Hepatocyte (in vitro differentiated cells): Measurements from ENCODE around the gene CDK14. TPM values are rescaled to one million over a fixed set of nuclear protein-coding genes. Genes with fewer than 3 reads are reported as not detected.

Source experiments
- DNase-seq: peaks from one replicate; pipeline ENCODE4 v3.0.0-alpha.2; 2016; ENCODE audit warnings: low spot score
- H2AFZ ChIP-seq: fragments of 200-600 bp; sonication (generic); 2 replicates; pipeline ENCODE4 v1.6.0; 2016; ENCODE audit warnings: antibody characterized with exemption, mild to moderate bottlenecking
- H3K27ac ChIP-seq: fragments of 200-600 bp; sonication (generic); 2 replicates; pipeline ENCODE4 v1.5.1; 2016; ENCODE audit warnings: mild to moderate bottlenecking
- H3K27me3 ChIP-seq: fragments of 200-600 bp; sonication (generic); 2 replicates; pipeline ENCODE4 v1.6.1; 2016
- H3K36me3 ChIP-seq: fragments of 200-600 bp; sonication (generic); replicated peaks from 2 replicates; pipeline ENCODE4 v1.5.1; 2016; ENCODE audit warnings: low read depth; ENCODE audit not compliant: insufficient read depth
- H3K4me1 ChIP-seq: fragments of 200-600 bp; sonication (generic); 2 replicates; pipeline ENCODE4 v1.5.1; 2016; ENCODE audit warnings: mild to moderate bottlenecking, moderate library complexity; ENCODE audit not compliant: insufficient read depth
- H3K4me2 ChIP-seq: fragments of 200-600 bp; sonication (generic); 2 replicates; pipeline ENCODE4 v1.6.0; 2016
- H3K4me3 ChIP-seq: fragments of 200-600 bp; sonication (generic); 2 replicates; pipeline ENCODE4 v1.5.1; 2016; ENCODE audit warnings: mild to moderate bottlenecking
- H3K79me2 ChIP-seq: fragments of 200-600 bp; sonication (generic); 2 replicates; pipeline ENCODE4 v1.6.0; 2017; ENCODE audit warnings: mild to moderate bottlenecking
- H3K9me2 ChIP-seq: fragments of 200-600 bp; sonication (generic); replicated peaks from 2 replicates; pipeline ENCODE4 v1.6.0; 2017; ENCODE audit warnings: mild to moderate bottlenecking; ENCODE audit not compliant: insufficient read depth
- H3K9me3 ChIP-seq: fragments of 200-600 bp; sonication (generic); 2 replicates; pipeline ENCODE4 v1.5.1; 2016; ENCODE audit warnings: low read depth, mild to moderate bottlenecking
- H4K20me1 ChIP-seq: fragments of 200-600 bp; sonication (generic); 2 replicates; pipeline ENCODE4 v1.6.0; 2016; ENCODE audit warnings: mild to moderate bottlenecking; ENCODE audit not compliant: insufficient read depth, poor library complexity, severe bottlenecking
- CTCF ChIP-seq: fragments of 200-600 bp; sonication (generic); IDR thresholded peaks from 2 replicates; pipeline ENCODE4 v1.5.1; 2016; ENCODE audit warnings: antibody characterized with exemption, mild to moderate bottlenecking; ENCODE audit not compliant: poor library complexity
- EZH2 ChIP-seq: fragments of 200-600 bp; sonication (generic); IDR thresholded peaks from 2 replicates; pipeline ENCODE4 v1.6.1; 2016; ENCODE audit warnings: antibody characterized with exemption, mild to moderate bottlenecking, borderline replicate concordance
- EZH2phosphoT487 ChIP-seq: fragments of 200-600 bp; sonication (generic); IDR thresholded peaks from one replicate; pipeline ENCODE4 v1.6.1; 2018; ENCODE audit warnings: antibody characterized with exemption, mild to moderate bottlenecking, low read depth, moderate library complexity; ENCODE audit not compliant: unreplicated experiment, severe bottlenecking
- WGBS: methylation state at CpG from one replicate; pipeline ENCODE4 v1.1.6; 2016; ENCODE audit warnings: low lambda C conversion rate; ENCODE audit errors: missing lambda C conversion rate; 5-methylcytosine and 5-hydroxymethylcytosine counted together
- polyA plus RNA-seq: library from polyadenylated mRNA; unstranded; fragments of >200 nt; fragmentation: Nextera tagmentation; extraction: Ambion mirVana; gene quantifications from 2 replicates; pipeline ENCODE4 v1.2.1, GENCODE V29; 2016
- total RNA-seq: library from RNA; depleted of rRNA; stranded (reverse); fragments of >200 nt; gene quantifications from 2 replicates; pipeline ENCODE4 v1.2.3, GENCODE V29; 2014

Gene CDK14
- total and polyA plus RNA-seq, 2 experiments from 2014 or later: 8.6 to 23.5 TPM

- no peak for DNase-seq
- H3K4me2 ChIP-seq: no peak overlapping the region
- no peaks in the 10 kb centered on the region for H3K36me3 ChIP-seq
Observed at GRCh38 chr7:91112902-91113341, 516.8 kb downstream of the CDK14 start.

GRCh38 chr7:91114232-91114631 is 518.1 kb downstream of the CDK14 start:
- Histone ChIP-seq H3K4me1 (no peaks in the 10 kb centered on the region), H3K9me2 (no peaks in the 10 kb centered on the region), H3K4me3 (no peak overlapping the region), H2AFZ (no peak overlapping the region), H3K27me3 (no peaks in the 10 kb centered on the region), H3K36me3 (no peaks in the 10 kb centered on the region), H3K4me2 (no peak overlapping the region), H4K20me1 (no peaks in the 10 kb centered on the region), H3K27ac (no peak overlapping the region), H3K9me3 (no peaks in the 10 kb centered on the region), H3K79me2 (no peaks in the 10 kb centered on the region)
- TF ChIP-seq CTCF: no peak
- no peak for TF ChIP-seq EZH2
- TF ChIP-seq EZH2phosphoT487: no peak
- 89% methylated on average over 6 of the region's 6 CpGs for WGBS
- no peak for DNase-seq

More at GRCh38 chr7:91112902-91113341, 516.8 kb downstream of the CDK14 start:
- Histone ChIP-seq H3K27me3 (no peaks in the 10 kb centered on the region), H3K9me2 (no peaks in the 10 kb centered on the region), H2AFZ (no peak overlapping the region), H3K79me2 (no peaks in the 10 kb centered on the region), H3K4me3 (no peak overlapping the region), H3K4me1 (no peaks in the 10 kb centered on the region), H3K9me3 (no peaks in the 10 kb centered on the region), H3K27ac (no peak overlapping the region), H4K20me1 (no peaks in the 10 kb centered on the region)
- WGBS: 80% methylated on average over 2 of the region's 2 CpGs
- no peak for TF ChIP-seq EZH2
- no peak for TF ChIP-seq CTCF
- TF ChIP-seq EZH2phosphoT487: no peak

GRCh38 chr7:91126762-91127161 is 530.6 kb downstream of the CDK14 start:
- Histone ChIP-seq H2AFZ (no peak overlapping the region), H3K9me2 (no peaks in the 10 kb centered on the region), H3K4me1 (no peaks in the 10 kb centered on the region), H3K4me2 (no peak overlapping the region), H3K27me3 (no peaks in the 10 kb centered on the region), H3K9me3 (no peaks in the 10 kb centered on the region), H4K20me1 (no peaks in the 10 kb centered on the region), H3K36me3 (no peaks in the 10 kb centered on the region), H3K27ac (no peak overlapping the region), H3K4me3 (no peak overlapping the region), H3K79me2 (no peaks in the 10 kb centered on the region)
- DNase-seq: no peak
- TF ChIP-seq EZH2: no peak
- TF ChIP-seq CTCF: no peak
- TF ChIP-seq EZH2phosphoT487: no peak
- WGBS: 63% methylated on average over 8 of the region's 8 CpGs

GRCh38 chr7:91127325-91127724 is 531.2 kb downstream of the CDK14 start:
- Histone ChIP-seq H3K4me1 (no peaks in the 10 kb centered on the region), H3K27ac (no peak overlapping the region), H3K4me3 (no peak overlapping the region), H3K36me3 (no peaks in the 10 kb centered on the region), H4K20me1 (no peaks in the 10 kb centered on the region), H3K4me2 (peak overlapping the region; percentile 6), H3K9me2 (no peaks in the 10 kb centered on the region), H3K9me3 (no peaks in the 10 kb centered on the region), H2AFZ (no peak overlapping the region), H3K79me2 (no peaks in the 10 kb centered on the region), H3K27me3 (no peaks in the 10 kb centered on the region)
- WGBS: 73% methylated on average over 5 of the region's 5 CpGs
- no peak for DNase-seq
- TF ChIP-seq EZH2: no peak
- TF ChIP-seq CTCF: no peak
- no peak for TF ChIP-seq EZH2phosphoT487
